Thyroid gland (tissue), 4 donors: ENCODE measurements around the gene BLTP2. TPM values are rescaled to one million over a fixed set of nuclear protein-coding genes. Genes with fewer than 3 reads are reported as not detected.
A peak's percentile ranks its signal among the peaks of the same experiment; 100 is the strongest.

Experiments
- DNase-seq, 2 donors: peaks; one replicate each; pipeline ENCODE4 v3.0.0-alpha.2; 2019
- H3K27ac ChIP-seq, 3 donors: fragments of 200-600 bp; sonication (generic); 1 replicate in 2 of 3; 2 replicates in 1 of 3; pipeline ENCODE4 v1.5.1; 2016 to 2019; ENCODE audit warnings: mild to moderate bottlenecking in 1 of 3, moderate library complexity in 1 of 3
- H3K27me3 ChIP-seq: fragments of 200-600 bp; sonication (generic); one replicate; pipeline ENCODE4 v1.5.1; 2019
- H3K36me3 ChIP-seq, 2 donors: fragments of 200-600 bp; sonication (generic); one replicate each; pipeline ENCODE4 v1.5.1; 2016 to 2019
- H3K4me1 ChIP-seq, 2 donors: fragments of 200-600 bp; sonication (generic); one replicate each; pipeline ENCODE4 v1.5.1; 2017 to 2019
- H3K4me3 ChIP-seq, 3 donors: fragments of 200-600 bp; sonication (generic); replicated peaks in 1 of 3; 1 replicate in 2 of 3; 2 replicates in 1 of 3; pipeline ENCODE4 v1.5.1; 2016; ENCODE audit warnings: mild to moderate bottlenecking in 1 of 3
- H3K9me3 ChIP-seq: fragments of 200-600 bp; sonication (generic); one replicate; pipeline ENCODE4 v1.5.1; 2017
- CTCF ChIP-seq, 6 experiments: fragments of 200-600 bp in 3 of 6; fragments of 450-650 bp in 3 of 6; sonication (generic) in 3 of 6; IDR thresholded peaks; one replicate each; pipeline ENCODE4 v1.5.1; 2016 to 2019; ENCODE audit warnings: antibody characterized with exemption in 6 of 6, mild to moderate bottlenecking in 2 of 6, inconsistent platforms in 1 of 6, moderate library complexity in 1 of 6
- POLR2A ChIP-seq, 2 donors: fragments of 450-650 bp; IDR thresholded peaks; one replicate each; pipeline ENCODE4 v1.6.1; 2017; ENCODE audit warnings: antibody characterized with exemption in 2 of 2, mild to moderate bottlenecking in 2 of 2, moderate library complexity in 1 of 2
- WGBS, 2 donors: methylation state at CpG; one replicate each; pipeline ENCODE4 v1.1.5; 2017; 5-methylcytosine and 5-hydroxymethylcytosine counted together
- intact Hi-C: fragments of 100-400 bp; cut with DNase I; formaldehyde crosslinking; loops from one replicate; pipeline ENCODE4 v1.15.1; 2023
- total RNA-seq, 4 donors: library from RNA; depleted of rRNA; stranded (reverse); fragments of >200 nt; gene quantifications; one replicate each; pipeline ENCODE4 v1.2.3, GENCODE V29; 2016

BLTP2 gene
- total RNA-seq, 4 donors from 2014 or later = 96.5 to 153 (median 129) TPM

DNA sequence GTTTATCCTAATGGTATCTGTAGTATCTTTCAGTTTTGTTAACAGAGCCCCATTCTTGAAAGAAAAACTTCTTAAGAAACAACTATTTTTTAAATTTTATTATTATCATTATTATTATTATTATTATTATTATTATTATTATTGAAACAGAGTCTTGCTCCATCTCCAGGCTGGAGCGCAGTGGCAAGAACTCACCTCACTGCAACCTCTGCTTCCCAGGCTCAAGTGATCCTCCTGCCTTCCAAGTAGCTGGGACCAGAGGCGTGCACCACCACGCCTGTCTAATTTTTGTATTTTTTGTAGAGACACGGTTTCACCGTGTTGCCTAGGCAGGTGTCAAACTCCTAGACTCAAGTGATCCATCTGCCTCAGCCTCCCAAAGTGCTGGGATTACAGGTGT is 40.4 kb upstream of the BLTP2 start:
- intact Hi-C loops = no loop called here
- Histone ChIP-seq H3K4me3 (no peak overlapping the region), H3K9me3 (no peaks in the 10 kb centered on the region), H3K27me3 (no peaks in the 10 kb centered on the region), H3K4me1 (peaks cover 0 to 12% of the 10 kb centered on the region in 2 donors), H3K36me3 (peaks cover 91 to 93% of the 10 kb centered on the region in 2 donors), H3K27ac (peak overlapping the region in 2 of 3 donors; percentile 29 to 53)
- DNase-seq = no peak
- 69 to 71% methylated on average over 5 of the region's 5 CpGs for WGBS, 2 donors
- no peak for TF ChIP-seq POLR2A (IDR thresholded peaks at IDR 0.05)
- no peak for TF ChIP-seq CTCF (IDR thresholded peaks at IDR 0.05)

GRCh38 chr17:28684963-28685362 is 40.0 kb upstream of the BLTP2 start:
- DNase-seq = peak; percentile 92 to 94
- Histone ChIP-seq H3K27me3 (no peaks in the 10 kb centered on the region), H3K4me1 (peaks cover 0 to 12% of the 10 kb centered on the region in 2 donors), H3K36me3 (peaks cover 91 to 93% of the 10 kb centered on the region in 2 donors), H3K4me3 (no peak overlapping the region), H3K27ac (peak overlapping the region in 2 of 3 donors; percentile 41 to 53), H3K9me3 (no peaks in the 10 kb centered on the region)
- intact Hi-C loops = no loop called here
- 4 to 32% methylated on average over 3 of the region's 3 CpGs for WGBS, 2 donors
- peak in 4 of 6 experiments; percentile 35 to 68 (median 60) for TF ChIP-seq CTCF (IDR thresholded peaks at IDR 0.05)
- TF ChIP-seq POLR2A (IDR thresholded peaks at IDR 0.05) = no peak

- 90 to 91% methylated on average over 11 of the region's 11 CpGs for WGBS, 2 donors
- TF ChIP-seq CTCF (IDR thresholded peaks at IDR 0.05) (no peak), POLR2A (IDR thresholded peaks at IDR 0.05) (no peak)
- peaks cover 0 to 12% of the 10 kb centered on the region in 2 donors for H3K4me1 ChIP-seq
- H3K27me3 ChIP-seq = no peaks in the 10 kb centered on the region
- no peaks in the 10 kb centered on the region for H3K9me3 ChIP-seq
- no peak overlapping the region for H3K27ac ChIP-seq
- intact Hi-C loops = no loop called here
- H3K36me3 ChIP-seq = peaks cover 91 to 93% of the 10 kb centered on the region in 2 donors
- DNase-seq = no peak
- no peak overlapping the region for H3K4me3 ChIP-seq
Measured at GRCh38 chr17:28682655-28683054, 37.7 kb upstream of the BLTP2 start.

DNA sequence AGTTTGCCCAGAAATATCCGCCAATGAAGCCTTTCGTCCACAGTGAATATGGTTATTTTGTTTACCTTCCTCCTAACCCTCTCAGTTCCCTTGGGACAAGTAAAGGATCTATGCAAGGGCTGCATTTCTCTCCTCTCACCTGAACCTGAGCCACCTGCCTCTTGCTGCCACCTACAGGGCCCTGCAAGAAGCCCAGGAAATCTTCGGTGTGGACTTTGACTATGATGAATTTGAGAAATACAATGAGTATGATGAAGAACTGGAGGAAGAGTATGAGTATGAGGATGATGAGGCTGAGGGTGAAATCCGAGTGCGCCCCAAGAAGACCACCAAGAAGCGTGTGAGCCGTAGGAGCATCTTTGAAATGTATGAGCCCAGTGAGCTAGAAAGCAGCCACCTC is 31.0 kb upstream of the BLTP2 start:
- no peaks in the 10 kb centered on the region for H3K9me3 ChIP-seq
- no peaks in the 10 kb centered on the region for H3K4me1 ChIP-seq
- H3K36me3 ChIP-seq = peaks cover 99 to 100% of the 10 kb centered on the region in 2 donors
- TF ChIP-seq POLR2A (IDR thresholded peaks at IDR 0.05) (no peak), CTCF (IDR thresholded peaks at IDR 0.05) (no peak)
- H3K27me3 ChIP-seq = no peaks in the 10 kb centered on the region
- DNase-seq = no peak
- no peak overlapping the region for H3K4me3 ChIP-seq
- H3K27ac ChIP-seq = no peak overlapping the region
- WGBS, 2 donors = 85 to 86% methylated on average over 7 of the region's 7 CpGs
- intact Hi-C loops = no loop called here

- H3K36me3 ChIP-seq = peaks cover 97 to 100% of the 10 kb centered on the region in 2 donors
- no peak overlapping the region for H3K4me3 ChIP-seq
- no peaks in the 10 kb centered on the region for H3K4me1 ChIP-seq
- H3K27ac ChIP-seq = no peak overlapping the region
- intact Hi-C loops = no loop called here
- TF ChIP-seq POLR2A (IDR thresholded peaks at IDR 0.05) = no peak
- TF ChIP-seq CTCF (IDR thresholded peaks at IDR 0.05) = no peak
- WGBS, 2 donors = 87 to 94% methylated on average over 3 of the region's 3 CpGs
- no peak for DNase-seq
- H3K9me3 ChIP-seq = no peaks in the 10 kb centered on the region
- no peaks in the 10 kb centered on the region for H3K27me3 ChIP-seq
Measured at GRCh38 chr17:28675490-28675889, 30.5 kb upstream of the BLTP2 start.
